H9 (cell line): ENCODE measurements around the gene CDC123. TPM values are rescaled to one million over a fixed set of nuclear protein-coding genes. Genes with fewer than 3 reads are reported as not detected.

Experiments
- DNase-seq: peaks from one replicate; pipeline ENCODE4 v3.0.0-alpha.2; 2017
- H2AFZ ChIP-seq: one replicate; pipeline ENCODE4 v1.6.1; 2013; ENCODE audit warnings: mild to moderate bottlenecking, low read length, control low read depth, moderate library complexity
- H2AK5ac ChIP-seq: 2 replicates; pipeline ENCODE4 v1.6.1; 2013; ENCODE audit warnings: low read length, control low read depth, mixed read lengths; ENCODE audit not compliant: insufficient read length
- H2BK120ac ChIP-seq: one replicate; pipeline ENCODE4 v1.6.1; 2013; ENCODE audit warnings: low read depth, mild to moderate bottlenecking, low read length, control low read depth, inconsistent platforms; ENCODE audit not compliant: poor library complexity, severe bottlenecking
- H2BK12ac ChIP-seq: 2 replicates; pipeline ENCODE4 v1.6.1; 2013; ENCODE audit warnings: low read length, control low read depth, mixed read lengths, low read depth; ENCODE audit not compliant: insufficient read length
- H2BK15ac ChIP-seq: 2 replicates; pipeline ENCODE4 v1.6.1; 2013; ENCODE audit warnings: low read depth, low read length, control low read depth
- H2BK20ac ChIP-seq: one replicate; pipeline ENCODE4 v1.6.1; 2013; ENCODE audit warnings: low read depth, mild to moderate bottlenecking, low read length, control low read depth, inconsistent platforms; ENCODE audit not compliant: poor library complexity, severe bottlenecking
- H2BK5ac ChIP-seq: 2 replicates; pipeline ENCODE4 v1.6.1; 2013; ENCODE audit warnings: low read length, control low read depth, mixed read lengths; ENCODE audit not compliant: insufficient read length
- H3K14ac ChIP-seq: 2 replicates; pipeline ENCODE4 v1.6.1; 2013; ENCODE audit warnings: low read length, control low read depth; ENCODE audit not compliant: insufficient read depth
- H3K18ac ChIP-seq: 2 replicates; pipeline ENCODE4 v1.6.1; 2013; ENCODE audit warnings: low read depth, mild to moderate bottlenecking, mixed read lengths, low read length, control low read depth; ENCODE audit not compliant: insufficient read length
- H3K23ac ChIP-seq: 2 replicates; pipeline ENCODE4 v1.6.1; 2013; ENCODE audit warnings: low read length, control low read depth, mixed read lengths, low read depth; ENCODE audit not compliant: insufficient read length
- H3K23me2 ChIP-seq: 2 replicates; pipeline ENCODE4 v1.6.1; 2013; ENCODE audit warnings: low read depth, mild to moderate bottlenecking, mixed read lengths, low read length, control low read depth; ENCODE audit not compliant: insufficient read length, poor library complexity, severe bottlenecking
- H3K27ac ChIP-seq: 2 replicates; pipeline ENCODE4 v1.5.1; 2013; ENCODE audit warnings: low read length, control low read depth, mixed read lengths, low read depth; ENCODE audit not compliant: insufficient read length
- H3K27me3 ChIP-seq: 2 replicates; pipeline ENCODE4 v1.6.1; 2013; ENCODE audit warnings: low read length, control low read depth, inconsistent platforms; ENCODE audit not compliant: insufficient read depth
- H3K4ac ChIP-seq: 2 replicates; pipeline ENCODE4 v1.6.1; 2013; ENCODE audit warnings: low read depth, mild to moderate bottlenecking, control low read depth, inconsistent platforms, low read length, moderate library complexity
- H3K4me1 ChIP-seq: 2 replicates; pipeline ENCODE4 v1.6.1; 2013; ENCODE audit warnings: low read length, control low read depth, inconsistent platforms; ENCODE audit not compliant: insufficient read depth
- H3K4me2 ChIP-seq: 2 replicates; pipeline ENCODE4 v1.6.1; 2013; ENCODE audit warnings: low read length, control low read depth, mixed read lengths; ENCODE audit not compliant: insufficient read length, insufficient read depth
- H3K56ac ChIP-seq: 2 replicates; pipeline ENCODE4 v1.6.1; 2013; ENCODE audit warnings: low read depth, mild to moderate bottlenecking, mixed read lengths, low read length, control low read depth; ENCODE audit not compliant: insufficient read length
- H3K79me1 ChIP-seq: 2 replicates; pipeline ENCODE4 v1.6.1; 2013; ENCODE audit warnings: low read depth, mild to moderate bottlenecking, moderate library complexity, low read length, control low read depth, inconsistent platforms; ENCODE audit not compliant: insufficient read depth, poor library complexity, severe bottlenecking
- H3K79me2 ChIP-seq: 2 replicates; pipeline ENCODE4 v1.6.1; 2013; ENCODE audit warnings: low read length, control low read depth, inconsistent platforms; ENCODE audit not compliant: insufficient read depth
- H3K9ac ChIP-seq: 2 replicates; pipeline ENCODE4 v1.6.1; 2013; ENCODE audit warnings: low read length, control low read depth, mixed read lengths; ENCODE audit not compliant: insufficient read length; ENCODE audit errors: extremely low read depth
- H3K9me3 ChIP-seq: one replicate; pipeline ENCODE4 v1.6.1; 2013; ENCODE audit warnings: low read depth, low read length, inconsistent platforms; ENCODE audit not compliant: control insufficient read depth
- H3T11ph ChIP-seq: one replicate; pipeline ENCODE4 v1.6.1; 2013; ENCODE audit warnings: mild to moderate bottlenecking, low read length, control low read depth, inconsistent platforms
- H4K20me1 ChIP-seq: one replicate; pipeline ENCODE4 v1.6.1; 2013; ENCODE audit not compliant: control insufficient read depth, insufficient read length, insufficient read depth
- H4K5ac ChIP-seq: 2 replicates; pipeline ENCODE4 v1.6.1; 2013; ENCODE audit warnings: low read depth, mild to moderate bottlenecking, mixed read lengths, low read length, control low read depth; ENCODE audit not compliant: insufficient read length
- H4K8ac ChIP-seq: replicated peaks from 2 replicates; pipeline ENCODE4 v1.6.1; 2013; ENCODE audit warnings: low read length, control low read depth, mixed read lengths, low read depth; ENCODE audit not compliant: insufficient read length
- H4K91ac ChIP-seq: 2 replicates; pipeline ENCODE4 v1.6.1; 2013; ENCODE audit warnings: low read depth, mild to moderate bottlenecking, moderate library complexity, mixed read lengths, low read length, control low read depth; ENCODE audit not compliant: insufficient read length
- H3K27ac Mint-ChIP-seq, 3 experiments: 2 replicates in 2 of 3; 3 replicates in 1 of 3; pipeline ENCODE4 v1.8.0; 2020 to 2021; ENCODE audit warnings: mixed read lengths in 3 of 3, mild to moderate bottlenecking in 1 of 3, moderate library complexity in 1 of 3
- H3K27me3 Mint-ChIP-seq: 2 replicates; pipeline ENCODE4 v1.8.0; 2021; ENCODE audit warnings: low read depth, mild to moderate bottlenecking, moderate library complexity, mixed read lengths
- H3K36me3 Mint-ChIP-seq, 3 experiments: 2 replicates in 2 of 3; 3 replicates in 1 of 3; pipeline ENCODE4 v1.8.0; 2020 to 2021; ENCODE audit warnings: low read depth in 3 of 3, mixed read lengths in 3 of 3; ENCODE audit not compliant: insufficient read depth in 1 of 3
- H3K4me1 Mint-ChIP-seq, 2 experiments: 2 replicates each; pipeline ENCODE4 v1.8.0; 2020; ENCODE audit warnings: mixed read lengths in 2 of 2
- H3K4me3 Mint-ChIP-seq, 2 experiments: 2 replicates in 1 of 2; 3 replicates in 1 of 2; pipeline ENCODE4 v1.8.0; 2020 to 2021; ENCODE audit warnings: mild to moderate bottlenecking in 2 of 2, mixed read lengths in 2 of 2, moderate library complexity in 1 of 2
- H3K9me3 Mint-ChIP-seq, 2 experiments: 2 replicates in 1 of 2; 3 replicates in 1 of 2; pipeline ENCODE4 v1.8.0; 2020; ENCODE audit warnings: mild to moderate bottlenecking in 2 of 2, mixed read lengths in 2 of 2, moderate library complexity in 1 of 2
- CTCF ChIP-seq: fragments of 200-600 bp; sonication (generic); conservative IDR thresholded peaks from 3 replicates; pipeline ENCODE4 v1.8.0; 2021; ENCODE audit warnings: antibody characterized with exemption, mild to moderate bottlenecking
- WGBS: extraction: QIAGEN DNeasy Blood & Tissue Kit; methylation state at CpG from one replicate; pipeline ENCODE4 v1.1.7; 2013; ENCODE audit warnings: missing lambda C conversion rate, low lambda C conversion rate, mixed read lengths; ENCODE audit not compliant: insufficient read length; ENCODE audit errors: extremely low coverage; 5-methylcytosine and 5-hydroxymethylcytosine counted together
- total RNA-seq: library from RNA; stranded (reverse); gene quantifications from 2 replicates; pipeline ENCODE4 v1.2.1, GENCODE V29; 2021

Gene CDC123
- total RNA-seq, 1 experiment from 2014 or later = 159 TPM

- Histone ChIP-seq H3T11ph (no peak overlapping the region), H3K56ac (no peak overlapping the region), H3K23me2 (no peaks in the 10 kb centered on the region), H3K14ac (no peak overlapping the region), H3K4me2 (no peak overlapping the region), H3K79me2 (peaks cover 22% of the 10 kb centered on the region), H3K27me3 (no peaks in the 10 kb centered on the region), H2BK5ac (no peak overlapping the region), H3K79me1 (peaks cover 11% of the 10 kb centered on the region), H4K5ac (no peak overlapping the region), H4K8ac (no peak overlapping the region), H2BK20ac (no peak overlapping the region), H4K20me1 (no peaks in the 10 kb centered on the region), H2BK15ac (no peak overlapping the region), H3K18ac (no peak overlapping the region), H3K23ac (no peak overlapping the region), H2BK120ac (no peak overlapping the region), H3K4ac (no peak overlapping the region), H3K27ac (no peak overlapping the region), H3K9ac (no peak overlapping the region), H3K4me1 (no peaks in the 10 kb centered on the region), H2BK12ac (no peak overlapping the region), H3K9me3 (no peaks in the 10 kb centered on the region), H4K91ac (no peak overlapping the region), H2AFZ (no peak overlapping the region), H2AK5ac (no peak overlapping the region)
- no peaks in the 10 kb centered on the region; a peak in 1 of 5 replicates for H3K9me3 Mint-ChIP-seq
- no peak for DNase-seq
- peaks cover 22 to 57% (median 51%) of the 10 kb centered on the region in 3 experiments; a peak in 6 of 7 replicates for H3K36me3 Mint-ChIP-seq
- peak overlapping the region in 2 of 3 experiments; percentile 13 to 14; a peak in 2 of 7 replicates for H3K27ac Mint-ChIP-seq
- no CpG with 5 or more reads among the region's 3 CpGs for WGBS
- no peaks in the 10 kb centered on the region for H3K27me3 Mint-ChIP-seq
- H3K4me3 Mint-ChIP-seq = no peak overlapping the region
- TF ChIP-seq CTCF = no peak
- H3K4me1 Mint-ChIP-seq = peaks cover 0 to 8% of the 10 kb centered on the region in 2 experiments; a peak in 2 of 4 replicates
These were observed 5.6 kb downstream of the CDC123 start for GRCh38 chr10:12201543-12201942.
